ENCODE measurements around the gene SMG6.

DNA sequence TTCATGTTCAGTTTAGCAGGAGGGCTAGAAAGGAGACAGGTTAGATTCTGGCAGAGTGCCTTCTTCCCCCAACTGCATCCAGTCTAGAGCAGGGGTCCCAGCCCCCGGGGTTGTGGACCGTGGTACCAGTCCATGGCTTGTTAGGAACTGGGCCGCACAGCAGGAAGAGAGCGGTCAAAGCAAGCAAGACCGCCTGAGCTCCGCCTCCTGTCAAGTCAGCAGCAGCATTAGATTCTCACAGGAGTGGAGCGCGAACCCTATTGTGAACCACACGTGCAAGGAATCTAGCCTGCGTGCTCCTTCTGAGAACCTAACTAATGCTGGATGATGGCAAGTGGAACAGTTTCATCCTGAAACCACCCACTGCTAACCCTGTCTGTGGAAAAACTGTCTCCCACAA lies 153.7 kb downstream of the SMG6 start:
- TF ChIP-seq, protein P1, sequence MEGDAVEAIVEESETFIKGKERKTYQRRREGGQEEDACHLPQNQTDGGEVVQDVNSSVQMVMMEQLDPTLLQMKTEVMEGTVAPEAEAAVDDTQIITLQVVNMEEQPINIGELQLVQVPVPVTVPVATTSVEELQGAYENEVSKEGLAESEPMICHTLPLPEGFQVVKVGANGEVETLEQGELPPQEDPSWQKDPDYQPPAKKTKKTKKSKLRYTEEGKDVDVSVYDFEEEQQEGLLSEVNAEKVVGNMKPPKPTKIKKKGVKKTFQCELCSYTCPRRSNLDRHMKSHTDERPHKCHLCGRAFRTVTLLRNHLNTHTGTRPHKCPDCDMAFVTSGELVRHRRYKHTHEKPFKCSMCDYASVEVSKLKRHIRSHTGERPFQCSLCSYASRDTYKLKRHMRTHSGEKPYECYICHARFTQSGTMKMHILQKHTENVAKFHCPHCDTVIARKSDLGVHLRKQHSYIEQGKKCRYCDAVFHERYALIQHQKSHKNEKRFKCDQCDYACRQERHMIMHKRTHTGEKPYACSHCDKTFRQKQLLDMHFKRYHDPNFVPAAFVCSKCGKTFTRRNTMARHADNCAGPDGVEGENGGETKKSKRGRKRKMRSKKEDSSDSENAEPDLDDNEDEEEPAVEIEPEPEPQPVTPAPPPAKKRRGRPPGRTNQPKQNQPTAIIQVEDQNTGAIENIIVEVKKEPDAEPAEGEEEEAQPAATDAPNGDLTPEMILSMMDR (conservative IDR thresholded peaks at IDR 0.05 in 1 of 2, IDR thresholded peaks at IDR 0.05 in 1 of 2; ENCODE audit: extremely low read depth in 1 of 2, insufficient read depth in 1 of 2, low read depth in 1 of 2, low read length in 2 of 2), result no peak
- no peak for TF ChIP-seq EZH2 (IDR thresholded peaks at IDR 0.05; ENCODE audit: borderline replicate concordance, low read length)

Measured in mammary epithelial cell (primary cell).